Uterus (tissue), 4 donors: ENCODE results near the gene GMPPA. TPM values are rescaled to one million over a fixed set of nuclear protein-coding genes. Genes with fewer than 3 reads are reported as not detected.
A peak's percentile ranks its signal among the peaks of the same experiment; 100 is the strongest.

Source experiments
- DNase-seq, 2 donors: peaks; one replicate each; pipeline ENCODE4 v3.0.0-alpha.2; 2019 to 2020
- H3K27ac ChIP-seq, 2 donors: fragments of 200-600 bp; sonication (generic); 1 replicate in 1 of 2; 2 replicates in 1 of 2; pipeline ENCODE4 v1.5.1; 2016 to 2018
- H3K27me3 ChIP-seq, 2 donors: fragments of 200-600 bp; sonication (generic); one replicate each; pipeline ENCODE4 v1.5.1; 2018 to 2019; ENCODE audit warnings: control low read depth in 1 of 2
- H3K36me3 ChIP-seq, 2 donors: fragments of 200-600 bp; sonication (generic); one replicate each; pipeline ENCODE4 v1.5.1; 2019; ENCODE audit warnings: control low read depth in 1 of 2
- H3K4me1 ChIP-seq, 2 donors: fragments of 200-600 bp; sonication (generic); one replicate each; pipeline ENCODE4 v1.5.1; 2018 to 2019; ENCODE audit warnings: control low read depth in 1 of 2
- H3K4me3 ChIP-seq, 2 donors: fragments of 200-600 bp; sonication (generic); 1 replicate in 1 of 2; 2 replicates in 1 of 2; pipeline ENCODE4 v1.5.1; 2018 to 2019; ENCODE audit warnings: mild to moderate bottlenecking in 1 of 2
- H3K9me3 ChIP-seq, 2 donors: fragments of 200-600 bp; sonication (generic); one replicate each; pipeline ENCODE4 v1.5.1; 2019; ENCODE audit warnings: control low read depth in 1 of 2
- POLR2A ChIP-seq, 2 donors: fragments of 450-650 bp; IDR thresholded peaks; one replicate each; pipeline ENCODE4 v1.6.1; 2016; ENCODE audit warnings: antibody characterized with exemption in 2 of 2, mild to moderate bottlenecking in 1 of 2, moderate library complexity in 1 of 2
- intact Hi-C: fragments of 100-400 bp; cut with DNase I; formaldehyde crosslinking; loops from one replicate; pipeline ENCODE4 v1.15.1; 2023; ENCODE audit warnings: low total_unique reads
- total RNA-seq, 4 donors: library from RNA; depleted of rRNA in 3 of 4; stranded (reverse); fragments of >200 nt in 3 of 4; gene quantifications; one replicate each; pipeline versions ENCODE4 v1.1.0 to v1.2.4, GENCODE V29; 2014 to 2023
- TF ChIP-seq, protein P1 (sequence below), 4 experiments: fragments of 200-600 bp in 2 of 4; fragments of 450-650 bp in 2 of 4; sonication (generic) in 2 of 4; IDR thresholded peaks; one replicate each; pipeline ENCODE4 v1.5.1; 2016 to 2019; ENCODE audit warnings: antibody characterized with exemption in 4 of 4, mild to moderate bottlenecking in 2 of 4, moderate library complexity in 1 of 4
- donor health status: DM: yes; HTN: yes; CAD: no.

The GMPPA gene
- total RNA-seq, 4 donors from 2014 or later: 14.1 to 39.5 (median 27.6) TPM

DNA sequence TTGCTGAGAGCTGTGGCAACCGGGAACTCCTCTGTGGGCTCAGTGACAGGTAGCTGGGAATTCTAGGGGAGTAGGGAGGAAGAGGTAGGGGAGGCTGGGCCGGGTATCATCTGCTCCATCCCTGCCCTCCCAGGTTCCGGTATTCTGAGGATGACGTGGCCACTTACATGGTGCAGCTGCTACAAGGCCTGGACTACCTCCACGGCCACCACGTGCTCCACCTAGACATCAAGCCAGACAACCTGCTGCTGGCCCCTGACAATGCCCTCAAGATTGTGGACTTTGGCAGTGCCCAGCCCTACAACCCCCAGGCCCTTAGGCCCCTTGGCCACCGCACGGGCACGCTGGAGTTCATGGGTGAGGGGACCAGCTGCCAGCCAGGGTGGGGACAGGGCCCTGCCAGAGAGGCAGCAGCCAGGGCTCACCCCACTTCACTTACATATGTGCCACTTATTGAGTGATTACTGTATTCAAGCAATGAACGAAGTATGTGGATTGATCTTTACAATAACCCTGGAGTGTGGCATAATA lies 8.0 kb upstream of the GMPPA start:
- Histone ChIP-seq H3K27me3 (no peaks in the 10 kb centered on the region), H3K9me3 (no peaks in the 10 kb centered on the region), H3K36me3 (no peaks in the 10 kb centered on the region), H3K27ac (no peak overlapping the region), H3K4me1 (no peaks in the 10 kb centered on the region), H3K4me3 (no peak overlapping the region)
- intact Hi-C loops: no loop called here
- DNase-seq: no peak
- TF ChIP-seq, protein P1, sequence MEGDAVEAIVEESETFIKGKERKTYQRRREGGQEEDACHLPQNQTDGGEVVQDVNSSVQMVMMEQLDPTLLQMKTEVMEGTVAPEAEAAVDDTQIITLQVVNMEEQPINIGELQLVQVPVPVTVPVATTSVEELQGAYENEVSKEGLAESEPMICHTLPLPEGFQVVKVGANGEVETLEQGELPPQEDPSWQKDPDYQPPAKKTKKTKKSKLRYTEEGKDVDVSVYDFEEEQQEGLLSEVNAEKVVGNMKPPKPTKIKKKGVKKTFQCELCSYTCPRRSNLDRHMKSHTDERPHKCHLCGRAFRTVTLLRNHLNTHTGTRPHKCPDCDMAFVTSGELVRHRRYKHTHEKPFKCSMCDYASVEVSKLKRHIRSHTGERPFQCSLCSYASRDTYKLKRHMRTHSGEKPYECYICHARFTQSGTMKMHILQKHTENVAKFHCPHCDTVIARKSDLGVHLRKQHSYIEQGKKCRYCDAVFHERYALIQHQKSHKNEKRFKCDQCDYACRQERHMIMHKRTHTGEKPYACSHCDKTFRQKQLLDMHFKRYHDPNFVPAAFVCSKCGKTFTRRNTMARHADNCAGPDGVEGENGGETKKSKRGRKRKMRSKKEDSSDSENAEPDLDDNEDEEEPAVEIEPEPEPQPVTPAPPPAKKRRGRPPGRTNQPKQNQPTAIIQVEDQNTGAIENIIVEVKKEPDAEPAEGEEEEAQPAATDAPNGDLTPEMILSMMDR (IDR thresholded peaks at IDR 0.05): no peak
- no peak for TF ChIP-seq POLR2A (IDR thresholded peaks at IDR 0.05)

DNA sequence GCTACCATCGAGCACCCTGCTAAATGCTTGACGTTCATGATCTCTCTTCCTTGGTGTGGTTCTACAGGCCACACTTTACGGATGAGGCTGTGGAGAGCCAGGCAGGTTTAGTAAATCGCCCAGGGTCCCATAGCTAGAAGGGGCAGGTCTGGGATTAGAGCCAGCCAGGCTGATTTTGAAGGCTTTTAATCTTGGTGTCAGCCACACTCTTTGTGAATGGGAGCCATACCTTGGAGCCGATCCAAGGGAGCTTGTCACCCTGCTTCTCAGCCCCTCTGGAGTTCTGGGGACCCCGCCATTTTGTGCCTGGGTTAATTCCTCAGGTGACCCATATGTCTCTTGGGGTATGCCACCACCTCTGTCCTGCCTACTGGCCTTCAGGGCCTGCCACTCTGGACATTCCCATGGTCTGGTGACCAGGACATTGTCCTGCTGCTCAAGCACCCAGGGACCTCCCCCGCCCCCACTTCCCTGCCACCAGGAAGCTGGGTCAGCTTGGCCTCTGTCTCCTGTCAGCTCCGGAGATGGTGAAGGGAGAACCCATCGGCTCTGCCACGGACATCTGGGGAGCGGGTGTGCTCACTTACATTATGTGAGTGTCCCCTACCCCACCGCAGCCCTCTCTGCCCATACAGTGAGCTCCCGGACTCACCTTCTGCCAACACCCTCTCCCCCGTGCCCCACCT lies 7.3 kb upstream of the GMPPA start:
- Histone ChIP-seq H3K4me1 (no peaks in the 10 kb centered on the region), H3K36me3 (no peaks in the 10 kb centered on the region), H3K9me3 (no peaks in the 10 kb centered on the region), H3K27ac (no peak overlapping the region), H3K27me3 (no peaks in the 10 kb centered on the region), H3K4me3 (no peak overlapping the region)
- DNase-seq: no peak
- TF ChIP-seq, protein P1 (IDR thresholded peaks at IDR 0.05): no peak
- TF ChIP-seq POLR2A (IDR thresholded peaks at IDR 0.05): no peak
- intact Hi-C loops: no loop called here

DNA sequence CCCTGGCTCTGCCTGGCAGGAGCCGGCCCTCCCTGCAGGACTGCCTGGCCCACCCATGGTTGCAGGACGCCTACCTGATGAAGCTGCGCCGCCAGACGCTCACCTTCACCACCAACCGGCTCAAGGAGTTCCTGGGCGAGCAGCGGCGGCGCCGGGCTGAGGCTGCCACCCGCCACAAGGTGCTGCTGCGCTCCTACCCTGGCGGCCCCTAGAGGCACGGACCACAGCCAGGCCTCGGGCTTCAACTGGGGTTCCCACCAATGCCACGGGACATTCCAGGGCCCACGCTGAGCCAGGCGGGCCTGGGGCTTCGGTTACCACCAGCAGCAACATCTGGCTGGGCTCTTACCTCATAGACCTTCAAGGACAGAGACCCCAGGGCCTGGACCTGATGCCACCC lies 6.1 kb upstream of the GMPPA start:
- H3K36me3 ChIP-seq: no peaks in the 10 kb centered on the region
- no peak overlapping the region for H3K4me3 ChIP-seq
- H3K4me1 ChIP-seq: peaks cover 0 to 4% of the 10 kb centered on the region in 2 donors
- no peak overlapping the region for H3K27ac ChIP-seq
- no peaks in the 10 kb centered on the region for H3K9me3 ChIP-seq
- intact Hi-C loops: no loop called here
- TF ChIP-seq POLR2A (IDR thresholded peaks at IDR 0.05): no peak
- TF ChIP-seq, protein P1 (IDR thresholded peaks at IDR 0.05): no peak
- no peaks in the 10 kb centered on the region for H3K27me3 ChIP-seq
- no peak for DNase-seq

DNA sequence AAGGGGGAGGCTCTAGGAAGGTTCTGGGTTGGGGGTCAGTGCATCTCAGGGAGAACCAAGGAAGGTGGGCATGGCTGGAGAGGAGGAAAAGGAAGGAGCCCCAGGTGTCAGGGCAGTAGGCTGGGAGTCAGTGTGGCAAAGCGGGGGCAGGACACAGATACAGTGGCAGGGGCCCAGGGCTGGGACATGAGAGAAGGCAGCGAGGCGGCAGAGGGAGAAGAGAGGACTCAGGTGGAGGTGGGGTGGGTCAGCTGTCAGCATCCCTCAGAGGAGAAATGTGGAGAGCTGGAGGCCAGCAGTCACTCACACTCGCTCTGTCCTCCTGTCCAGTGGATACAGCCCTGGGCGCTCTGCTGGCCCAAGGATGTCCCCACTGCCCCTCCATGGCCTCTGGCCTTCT lies 5.6 kb upstream of the GMPPA start:
- intact Hi-C loops: no loop called here
- H3K36me3 ChIP-seq: no peaks in the 10 kb centered on the region
- H3K4me1 ChIP-seq: peaks cover 0 to 4% of the 10 kb centered on the region in 2 donors
- no peak for DNase-seq
- no peak overlapping the region for H3K4me3 ChIP-seq
- TF ChIP-seq, protein P1 (IDR thresholded peaks at IDR 0.05): no peak
- no peak for TF ChIP-seq POLR2A (IDR thresholded peaks at IDR 0.05)
- no peaks in the 10 kb centered on the region for H3K27me3 ChIP-seq
- no peaks in the 10 kb centered on the region for H3K9me3 ChIP-seq
- no peak overlapping the region for H3K27ac ChIP-seq

DNA sequence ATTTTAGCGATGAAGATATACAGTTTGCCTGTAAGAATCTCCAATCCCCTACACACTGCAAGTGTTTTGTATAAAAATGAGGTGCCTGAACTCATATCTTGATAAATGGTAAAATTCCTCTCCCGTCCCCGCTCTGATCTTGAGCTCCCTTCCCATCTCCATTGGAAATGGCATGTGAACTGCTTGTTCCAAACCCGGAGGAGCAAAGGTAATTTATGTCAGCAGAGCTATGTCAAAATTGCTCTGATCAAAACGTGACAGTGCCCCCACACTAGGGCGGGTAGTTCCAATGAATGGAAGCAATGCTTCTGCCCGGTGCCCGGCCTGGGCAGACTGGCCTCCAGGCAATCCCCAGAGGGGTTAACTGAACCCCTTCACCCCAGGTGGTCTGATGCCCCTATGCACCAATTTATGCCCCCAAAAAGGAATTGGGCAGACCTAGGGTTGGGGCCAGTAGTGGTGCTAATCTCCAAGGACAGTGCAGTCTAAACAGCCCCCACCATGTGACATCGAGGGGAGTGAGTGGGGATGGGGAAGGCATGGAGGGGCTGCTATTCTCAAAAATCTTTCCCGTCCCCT lies 3.6 kb upstream of the GMPPA start:
- Histone ChIP-seq H3K27me3 (no peaks in the 10 kb centered on the region), H3K4me3 (no peak overlapping the region), H3K36me3 (no peaks in the 10 kb centered on the region), H3K9me3 (no peaks in the 10 kb centered on the region), H3K27ac (peak overlapping the region; percentile 19 to 95), H3K4me1 (peaks cover 0 to 4% of the 10 kb centered on the region in 2 donors)
- TF ChIP-seq POLR2A (IDR thresholded peaks at IDR 0.05): no peak
- TF ChIP-seq, protein P1 (IDR thresholded peaks at IDR 0.05): no peak
- intact Hi-C loops: no loop called here
- DNase-seq: no peak
